HG03066 (cell line): ENCODE results near the gene DIP2A.

Source experiments
- ATAC-seq: cut with Tn5 transposase; IDR thresholded peaks from one replicate; pipeline ENCODE4 v1.9.1; 2021; ENCODE audit warnings: low read depth; ENCODE audit not compliant: unreplicated experiment

Gene DIP2A

GRCh38 chr21:46474382-46474781 lies 15.7 kb downstream of the DIP2A start:
- no peak for ATAC-seq

DNA sequence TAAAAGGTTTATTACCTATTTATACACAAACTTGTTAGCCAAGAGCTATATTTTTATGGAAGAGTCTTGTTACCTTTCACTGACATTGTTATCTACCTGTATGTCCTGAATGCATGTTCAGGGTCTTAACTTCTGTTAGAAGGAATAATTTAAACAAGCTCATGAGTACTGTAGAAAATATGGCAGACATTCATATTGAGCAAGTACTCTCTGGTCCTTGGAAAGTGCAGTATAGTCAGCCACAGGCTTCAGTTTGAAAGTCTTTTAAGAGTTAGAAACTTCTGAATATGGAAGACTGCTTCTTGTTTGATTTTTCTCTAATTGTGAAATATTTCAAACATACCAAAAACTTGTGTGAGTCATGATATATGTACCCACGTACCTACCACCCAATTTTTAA lies 16.6 kb downstream of the DIP2A start:
- no peak for ATAC-seq

DNA sequence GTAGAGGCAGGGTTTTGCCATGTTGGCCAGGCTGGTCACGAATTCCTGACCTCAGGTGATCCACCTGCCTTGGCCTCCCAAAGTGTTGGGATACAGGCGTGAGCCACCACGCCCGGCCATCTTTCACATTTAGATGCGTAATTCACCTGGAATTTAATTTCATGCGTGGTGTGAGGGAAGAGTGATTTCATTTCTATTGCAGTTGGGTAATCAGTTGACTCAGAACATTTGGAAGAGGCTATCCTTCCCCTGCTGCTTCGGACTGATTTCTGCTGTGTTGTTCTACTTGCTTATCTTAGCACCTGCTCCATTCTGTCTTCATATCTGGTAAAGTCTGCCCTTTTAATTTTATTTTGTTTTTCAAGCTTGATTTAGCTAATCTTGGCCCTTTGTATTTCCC lies 19.1 kb downstream of the DIP2A start:
- ATAC-seq = no peak

DNA sequence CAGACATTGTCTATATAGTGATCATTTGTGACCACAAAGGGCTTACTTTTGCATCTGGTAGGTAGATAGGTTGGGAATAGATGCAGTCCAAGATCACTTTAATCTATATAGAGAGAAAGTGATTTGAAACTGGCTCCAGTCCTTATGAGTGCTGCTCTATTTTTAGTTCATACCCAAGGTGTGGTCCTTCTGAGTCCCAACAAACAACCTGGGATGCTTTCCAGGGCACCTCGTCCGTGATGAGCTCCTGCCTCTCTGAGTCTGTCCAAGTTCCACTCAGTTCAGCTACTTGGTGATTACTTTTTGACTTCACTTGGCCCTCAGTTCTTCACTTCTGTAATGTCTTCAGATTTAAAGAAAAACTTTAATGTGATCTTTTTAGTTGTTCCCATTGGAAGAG lies 20.2 kb downstream of the DIP2A start:
- no peak for ATAC-seq

DNA sequence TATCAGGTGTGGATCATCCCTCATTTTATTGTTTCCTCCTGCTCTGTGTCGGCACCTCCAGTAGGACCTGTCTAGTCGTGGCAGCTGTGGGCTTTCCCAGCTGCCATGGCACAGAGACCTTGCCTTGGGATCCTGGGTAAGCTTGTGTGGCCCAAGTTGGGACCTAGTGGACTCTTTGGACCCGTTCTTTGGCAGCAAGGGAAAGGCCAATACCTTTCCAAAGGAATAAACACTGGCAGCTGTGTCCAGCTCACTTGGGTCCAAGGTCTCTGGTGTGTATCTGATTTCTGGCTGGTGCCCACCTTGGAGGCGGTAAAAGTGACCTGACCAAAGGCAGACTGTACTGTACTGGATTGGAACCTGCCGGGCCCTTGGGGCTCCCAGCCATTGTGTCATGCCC lies 21.8 kb downstream of the DIP2A start:
- no peak for ATAC-seq

DNA sequence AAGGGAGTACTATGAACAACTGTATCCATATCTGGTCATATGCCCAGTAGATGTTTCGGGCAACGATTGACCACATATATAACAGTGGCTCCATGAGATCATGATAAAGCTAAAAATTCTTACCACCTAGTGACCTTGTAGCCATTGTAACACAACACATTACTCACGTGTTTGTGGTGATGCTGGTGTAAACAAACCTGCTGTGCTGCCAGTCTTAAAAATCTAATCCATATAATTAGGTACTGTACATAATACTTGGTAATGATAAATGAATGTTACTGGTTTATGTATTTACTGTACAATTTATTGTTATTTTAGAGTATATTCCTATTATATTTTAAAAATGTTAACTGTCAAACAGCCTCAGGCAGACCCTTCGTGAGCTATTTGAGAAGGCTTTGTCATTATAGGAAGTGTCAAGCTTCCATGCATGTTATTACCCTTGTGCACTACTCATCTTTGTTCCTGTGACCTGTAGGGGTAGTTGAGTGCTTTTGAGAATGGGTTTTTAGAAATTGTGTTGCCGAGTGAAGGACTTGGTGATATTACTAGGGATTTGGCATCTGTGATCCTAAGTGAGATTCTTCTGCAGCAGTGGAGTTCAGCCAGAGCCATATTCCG lies 23.6 kb downstream of the DIP2A start:
- ATAC-seq = no peak

DNA sequence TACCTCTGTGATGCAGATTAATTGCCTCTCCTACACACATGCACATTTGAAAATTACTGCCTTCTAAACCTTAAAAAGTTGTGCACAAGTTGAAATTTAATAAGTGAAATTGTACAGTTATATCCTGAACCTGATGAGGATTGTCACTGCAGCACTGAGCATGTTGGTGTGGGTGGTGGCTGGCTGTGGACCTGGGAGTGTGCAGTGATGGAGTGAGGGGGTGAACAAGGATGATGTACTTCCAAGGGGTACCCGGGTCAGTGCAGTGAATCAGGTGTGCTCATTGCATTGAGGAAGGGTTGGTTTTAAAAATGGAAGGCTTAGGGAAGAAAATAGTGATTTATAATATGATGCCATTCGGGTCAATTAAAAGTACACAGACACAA lies 24.1 kb downstream of the DIP2A start:
- ATAC-seq = no peak

- no peak for ATAC-seq
Observed at GRCh38 chr21:46483300-46484295, 24.9 kb downstream of the DIP2A start.

- no peak for ATAC-seq
Observed at GRCh38 chr21:46486481-46487126, 27.9 kb downstream of the DIP2A start.

DNA sequence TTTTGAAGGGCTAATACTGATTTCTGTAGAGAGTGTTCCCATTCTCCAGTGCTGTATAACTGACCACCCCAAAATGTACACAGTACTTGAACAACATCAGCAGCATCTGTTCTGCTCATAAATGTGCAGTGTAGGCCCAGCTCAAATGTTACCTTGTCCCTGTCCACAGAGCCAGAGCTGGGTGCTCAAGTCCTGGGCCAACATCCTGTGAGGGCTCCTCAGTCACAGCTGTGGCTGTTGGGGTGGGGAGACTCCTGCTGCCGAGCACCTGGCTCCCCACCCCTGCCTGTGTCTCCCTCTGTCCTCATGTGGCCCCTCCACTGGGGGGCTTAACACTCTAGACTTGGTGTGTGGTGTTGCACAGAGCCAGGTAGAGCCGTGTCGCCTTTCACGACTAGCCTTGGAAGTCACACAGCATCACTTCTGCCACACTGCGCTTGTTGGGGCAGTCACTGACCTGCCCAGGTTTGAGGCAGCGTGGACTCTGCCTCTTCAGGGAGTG lies 30.5 kb downstream of the DIP2A start:
- no peak for ATAC-seq

- no peak for ATAC-seq
Observed at GRCh38 chr21:46489800-46490199, 31.1 kb downstream of the DIP2A start.

DNA sequence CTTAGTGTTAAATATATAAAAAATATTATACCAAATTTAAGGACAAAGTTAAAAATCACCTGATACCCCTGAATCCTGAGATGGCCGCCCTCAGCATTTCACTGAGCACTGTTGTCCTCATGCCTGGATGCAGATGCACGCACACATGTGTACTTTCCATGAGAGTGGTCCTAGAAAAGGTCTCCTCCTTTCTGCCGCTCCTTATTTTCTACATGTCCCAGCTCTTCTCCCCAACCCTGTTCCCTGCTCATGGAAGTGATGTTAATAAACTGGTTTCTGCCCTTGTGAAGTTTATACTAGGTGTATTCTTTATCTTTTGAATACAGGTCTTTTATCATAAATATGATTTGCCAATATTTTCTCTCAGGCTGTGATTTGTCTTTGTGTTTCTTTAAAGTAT lies 32.9 kb downstream of the DIP2A start:
- no peak for ATAC-seq

- ATAC-seq = no peak
Observed at GRCh38 chr21:46492851-46493250, 34.2 kb downstream of the DIP2A start.

DNA sequence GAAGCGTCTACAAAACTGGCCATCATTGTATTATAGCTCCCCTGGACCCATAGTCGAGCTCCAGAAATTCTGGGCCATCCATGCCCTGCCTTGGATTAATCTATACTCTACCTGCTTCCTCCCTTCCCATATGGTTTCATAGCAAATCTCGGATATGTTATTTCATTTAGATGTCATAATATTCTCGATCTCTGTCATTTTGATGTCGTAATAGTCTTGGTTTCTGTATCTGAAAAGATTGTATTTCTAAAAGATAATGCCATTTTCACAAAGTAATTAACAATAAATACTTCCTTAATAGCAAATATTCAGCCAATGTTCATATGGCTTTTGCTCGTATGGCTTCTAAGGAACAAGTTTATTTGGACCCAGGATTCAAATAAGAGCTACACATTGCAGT lies 35.1 kb downstream of the DIP2A start:
- ATAC-seq = no peak

- no peak for ATAC-seq
Observed at GRCh38 chr21:46498335-46499050, 39.8 kb downstream of the DIP2A start.

DNA sequence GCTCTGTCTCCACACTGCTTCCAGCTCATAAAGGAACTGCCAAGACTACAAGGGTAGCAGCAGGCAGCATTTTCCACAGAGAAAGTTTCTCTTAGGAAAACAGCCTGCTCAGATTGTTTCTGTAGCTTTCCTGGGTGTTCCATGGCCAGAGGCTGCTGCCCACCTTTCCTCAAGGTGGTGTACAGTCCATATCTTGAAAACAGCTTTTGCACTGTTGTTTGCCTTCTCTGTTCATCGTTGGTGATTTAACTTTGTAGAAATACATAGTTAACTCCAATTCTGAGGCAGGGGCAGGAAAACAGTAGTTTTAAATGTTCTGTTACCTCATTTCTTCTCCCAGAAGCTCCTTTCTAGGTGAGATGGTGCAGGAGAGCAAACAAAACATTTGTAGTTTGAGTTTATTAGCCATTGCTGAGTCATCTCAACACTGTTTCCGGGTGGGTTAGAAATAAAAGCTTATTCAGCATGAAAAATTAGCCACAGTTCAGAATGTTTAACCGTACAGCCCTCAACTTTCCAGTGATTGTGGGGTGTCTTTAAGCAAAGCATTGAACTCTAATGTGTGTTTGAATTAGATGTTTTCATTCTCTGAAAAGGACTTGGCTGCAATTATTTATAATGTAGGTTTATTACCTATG lies 41.7 kb downstream of the DIP2A start:
- ATAC-seq = no peak

DNA sequence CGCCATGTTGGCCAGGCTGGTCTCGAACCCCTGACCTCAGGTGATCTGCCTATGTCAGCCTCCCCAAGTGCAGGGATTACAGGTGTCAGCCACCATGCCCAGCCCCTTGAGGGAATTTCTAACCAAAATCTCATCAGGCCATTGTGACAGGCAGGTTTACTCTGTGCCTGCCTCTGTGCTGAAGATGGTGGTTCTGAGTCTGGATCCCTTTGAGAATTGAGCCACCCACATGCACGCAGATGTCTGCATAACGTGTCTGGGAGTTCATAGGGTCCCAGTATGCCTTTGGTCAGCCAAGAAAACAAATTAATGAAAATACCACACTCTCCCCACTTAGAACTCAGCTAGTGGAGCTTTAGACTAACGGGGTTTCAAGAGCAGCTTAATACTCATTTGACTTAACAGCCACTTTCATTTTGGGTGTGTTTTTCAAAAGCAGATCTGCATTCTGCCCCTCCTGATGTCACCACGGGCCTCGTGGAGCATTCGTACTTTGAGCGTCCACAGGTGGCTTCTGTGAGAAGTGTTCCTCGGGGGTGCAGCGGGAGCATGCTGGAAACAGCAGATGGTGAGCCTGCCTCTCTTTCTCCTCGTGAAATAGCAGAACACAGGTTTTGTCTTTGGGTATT lies 45.3 kb downstream of the DIP2A start:
- peak; percentile 50 for ATAC-seq

DNA sequence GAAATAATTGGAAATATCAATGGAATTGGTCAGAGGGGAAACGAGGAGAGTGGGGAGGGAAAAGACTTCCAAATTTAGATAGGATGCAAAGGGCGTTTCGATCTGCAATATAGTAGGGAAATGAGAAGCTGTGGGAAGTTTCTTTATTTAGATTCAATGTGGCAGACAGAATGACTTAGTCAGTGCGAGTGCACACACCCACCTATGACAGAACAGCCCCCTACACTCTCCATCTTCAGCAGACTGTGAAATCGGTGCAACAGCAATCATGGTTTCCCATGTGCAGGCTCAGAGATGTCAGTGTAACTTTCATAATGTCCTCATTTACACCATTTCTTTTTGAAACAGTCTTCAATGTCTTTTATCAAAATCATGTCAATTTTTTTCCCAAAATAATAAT lies 46.0 kb downstream of the DIP2A start:
- ATAC-seq = no peak

DNA sequence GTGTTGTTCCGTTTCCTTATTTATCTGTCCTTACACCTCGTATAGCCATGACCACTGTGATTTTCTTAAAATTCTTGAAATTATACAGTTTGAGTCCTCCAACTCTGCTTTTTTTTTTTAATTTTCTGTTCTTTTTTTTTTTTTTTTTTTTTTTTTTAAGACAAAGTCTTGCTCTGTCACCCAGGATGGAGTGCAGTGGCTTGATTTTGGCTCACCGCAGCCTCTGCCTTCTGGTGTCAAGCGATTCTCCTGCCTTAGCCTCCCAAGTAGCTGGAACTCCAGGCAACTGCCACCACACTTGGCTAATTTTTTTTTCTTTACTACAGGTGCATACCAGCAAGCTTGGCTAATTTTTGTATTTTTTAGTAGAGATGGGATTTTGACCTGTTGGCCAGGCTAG lies 48.9 kb downstream of the DIP2A start:
- no peak for ATAC-seq
